Suppressor macrophage (primary cell): ENCODE data around the gene TADA2B.

ENCODE experiments used
- DNase-seq, 4 experiments: peaks; one replicate each; pipeline ENCODE4 v3.0.0-alpha.2; 2020 to 2022
- total RNA-seq, 17 experiments: gene quantifications; one replicate each; lab custom pipeline; 2026; ENCODE audit warnings: mixed read lengths in 6 of 17, inconsistent platforms in 3 of 17; lab: John Stamatoyannopoulos, UW

TADA2B gene, protein sequence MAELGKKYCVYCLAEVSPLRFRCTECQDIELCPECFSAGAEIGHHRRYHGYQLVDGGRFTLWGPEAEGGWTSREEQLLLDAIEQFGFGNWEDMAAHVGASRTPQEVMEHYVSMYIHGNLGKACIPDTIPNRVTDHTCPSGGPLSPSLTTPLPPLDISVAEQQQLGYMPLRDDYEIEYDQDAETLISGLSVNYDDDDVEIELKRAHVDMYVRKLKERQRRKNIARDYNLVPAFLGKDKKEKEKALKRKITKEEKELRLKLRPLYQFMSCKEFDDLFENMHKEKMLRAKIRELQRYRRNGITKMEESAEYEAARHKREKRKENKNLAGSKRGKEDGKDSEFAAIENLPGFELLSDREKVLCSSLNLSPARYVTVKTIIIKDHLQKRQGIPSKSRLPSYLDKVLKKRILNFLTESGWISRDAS
- 6.3 to 42.5 (median 27.7) reads per million in 17 experiments for total RNA-seq

GRCh38 chr4:7043284-7044136 lies at the start of gene TADA2B:
TADA2B (plus strand) TSS chr4:7043372; CDS start chr4:7043580, 208 bp downstream.
- peak in 2 of 4 experiments; percentile 28 to 61 for DNase-seq

- no peak for DNase-seq
Measured at GRCh38 chr4:6996481-6996880, 46.7 kb upstream of the TADA2B start.

DNA sequence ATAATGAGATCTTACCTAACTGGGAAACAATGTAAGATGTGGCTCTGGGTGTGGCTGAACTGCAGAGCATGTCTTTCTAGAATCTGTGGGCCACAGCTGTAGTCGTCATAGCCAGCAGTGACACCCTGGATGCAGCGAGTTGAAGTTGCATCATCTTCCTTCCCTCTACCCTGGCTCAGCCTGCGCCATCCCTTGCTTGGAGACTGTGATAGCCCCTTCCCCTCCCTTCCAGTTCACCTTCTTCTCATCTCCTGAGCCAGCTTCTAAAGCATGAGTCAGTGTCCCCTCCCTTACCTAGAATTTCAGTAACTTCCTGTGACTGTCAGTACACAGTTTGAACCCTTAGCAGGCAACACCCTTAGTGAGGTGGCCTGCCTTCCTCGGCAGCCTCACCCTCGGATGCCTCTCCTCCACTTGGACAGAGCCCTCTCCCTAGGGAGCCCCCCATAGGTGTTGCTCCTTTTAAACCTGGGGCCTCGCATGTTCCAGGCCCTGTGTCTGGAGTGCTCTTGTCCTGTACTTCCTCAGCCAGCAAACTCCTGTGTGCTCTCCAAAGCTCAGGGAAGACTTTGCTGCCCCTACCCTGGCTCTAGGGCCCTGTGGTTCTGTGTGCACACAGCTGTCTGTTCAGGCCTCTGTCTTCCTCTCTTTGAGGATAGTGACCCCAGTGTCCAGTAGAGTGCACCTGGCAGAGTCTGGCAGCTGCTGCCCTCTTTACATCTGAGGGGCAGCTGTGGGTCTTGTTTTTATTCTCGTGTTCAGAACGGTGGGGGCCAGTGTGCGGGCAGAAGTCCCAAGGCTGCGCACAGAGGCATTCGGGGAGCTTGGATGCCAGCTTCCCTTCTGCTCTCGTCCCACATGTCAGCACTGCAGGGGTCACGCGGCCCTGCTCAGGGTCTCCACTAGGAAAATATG lies 43.7 kb upstream of the TADA2B start:
- peak in 2 of 4 experiments; percentile 14 to 27 for DNase-seq

- no peak for DNase-seq
Measured at GRCh38 chr4:7000421-7001176, 42.6 kb upstream of the TADA2B start.

DNA sequence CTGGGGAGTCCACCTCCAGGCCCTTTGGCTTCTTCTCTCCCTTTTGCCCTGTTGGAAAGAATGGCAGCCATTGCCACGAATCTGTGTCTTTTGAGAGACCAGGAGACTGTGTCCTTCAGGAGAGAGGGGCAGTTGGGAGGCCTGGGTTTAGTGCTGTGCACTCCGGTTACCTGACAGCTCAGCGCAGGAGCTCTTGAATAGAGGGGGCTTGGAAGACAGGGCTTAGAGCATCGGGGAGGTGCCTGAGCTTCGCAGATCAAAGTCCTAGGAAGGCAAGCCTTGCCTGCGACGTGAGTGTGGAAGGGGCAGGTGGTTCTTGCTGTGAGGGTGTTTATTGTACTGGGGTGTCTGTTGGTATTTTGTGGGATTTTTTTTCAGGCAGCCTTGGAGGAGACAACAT lies 41.9 kb upstream of the TADA2B start:
- DNase-seq: no peak

- no peak for DNase-seq
Measured at GRCh38 chr4:7002336-7002735, 40.8 kb upstream of the TADA2B start.

DNA sequence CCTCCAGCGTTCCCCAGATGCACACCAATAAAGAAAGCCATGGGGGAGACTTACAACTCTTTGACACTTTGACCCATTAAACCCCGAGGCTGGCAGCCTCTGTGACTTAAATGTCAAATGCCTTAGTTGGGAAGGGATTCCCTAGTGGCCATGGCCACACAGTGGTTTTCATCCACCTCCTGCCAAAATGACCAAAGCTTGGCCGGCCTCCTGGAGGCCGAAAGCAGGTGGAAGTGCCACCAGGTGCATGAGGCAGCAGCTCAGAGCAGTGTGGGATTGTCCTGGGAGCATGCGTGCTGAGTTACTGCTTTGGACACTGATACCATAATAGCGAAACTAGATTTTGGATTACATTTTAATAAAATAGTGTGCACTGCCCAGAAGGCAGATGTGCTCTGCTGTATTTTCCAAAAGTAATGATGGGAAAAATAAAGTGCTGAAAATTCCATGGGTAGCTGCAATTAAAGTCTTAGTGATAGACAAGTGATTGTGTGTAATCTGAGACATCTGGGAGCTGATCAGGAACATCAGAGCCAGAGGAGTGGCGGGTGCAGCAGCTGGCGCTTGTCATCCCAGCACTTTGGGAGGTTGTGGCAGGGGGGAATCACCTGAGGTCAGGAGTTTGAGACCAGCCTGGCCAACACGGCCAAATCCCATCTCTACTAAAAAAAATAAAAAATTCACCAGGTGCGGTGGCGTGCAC lies 39.8 kb upstream of the TADA2B start:
- DNase-seq: no peak

- DNase-seq: no peak
Measured at GRCh38 chr4:7003879-7004240, 39.3 kb upstream of the TADA2B start.

- DNase-seq: no peak
Measured at GRCh38 chr4:7004331-7004730, 38.8 kb upstream of the TADA2B start.

DNA sequence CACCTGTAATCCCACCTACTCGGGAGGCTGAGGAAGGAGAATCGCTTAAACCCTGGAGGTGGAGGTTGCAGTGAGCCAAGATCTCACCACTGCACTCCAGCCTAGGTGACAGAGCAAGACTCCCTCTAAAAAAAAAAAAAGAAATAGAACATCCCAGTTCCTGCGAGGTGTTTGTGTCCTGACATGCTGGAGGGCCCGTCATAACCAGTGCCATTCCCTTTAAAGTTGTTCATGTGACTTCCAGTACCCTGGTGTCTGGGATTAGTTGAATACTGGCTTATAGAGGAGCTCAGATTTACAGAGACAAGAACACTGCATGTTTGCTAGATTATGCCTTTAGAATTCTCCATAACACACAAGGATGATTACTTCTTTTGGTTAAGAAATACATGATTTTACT lies 37.6 kb upstream of the TADA2B start:
- no peak for DNase-seq

DNA sequence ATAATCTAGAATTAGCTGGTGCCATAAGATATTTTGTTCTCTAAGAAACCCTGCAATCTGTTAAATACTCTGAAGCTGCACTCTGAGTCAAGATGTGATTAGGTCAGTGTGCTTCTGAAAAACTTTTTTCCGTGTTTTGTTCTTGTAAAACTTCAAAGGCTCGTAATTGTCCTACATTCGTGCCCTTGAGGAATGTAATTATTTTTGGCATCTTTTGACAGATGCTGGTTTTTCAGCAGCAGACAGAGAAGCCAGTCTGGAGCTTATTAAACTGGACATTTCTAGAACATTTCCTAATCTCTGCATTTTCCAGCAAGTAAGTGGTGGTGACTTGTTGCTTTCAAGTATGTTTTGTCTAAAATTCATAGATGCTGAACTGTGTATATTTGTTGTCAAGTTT lies 36.8 kb upstream of the TADA2B start:
- DNase-seq: no peak

- DNase-seq: no peak
Measured at GRCh38 chr4:7007142-7007907, 35.8 kb upstream of the TADA2B start.

DNA sequence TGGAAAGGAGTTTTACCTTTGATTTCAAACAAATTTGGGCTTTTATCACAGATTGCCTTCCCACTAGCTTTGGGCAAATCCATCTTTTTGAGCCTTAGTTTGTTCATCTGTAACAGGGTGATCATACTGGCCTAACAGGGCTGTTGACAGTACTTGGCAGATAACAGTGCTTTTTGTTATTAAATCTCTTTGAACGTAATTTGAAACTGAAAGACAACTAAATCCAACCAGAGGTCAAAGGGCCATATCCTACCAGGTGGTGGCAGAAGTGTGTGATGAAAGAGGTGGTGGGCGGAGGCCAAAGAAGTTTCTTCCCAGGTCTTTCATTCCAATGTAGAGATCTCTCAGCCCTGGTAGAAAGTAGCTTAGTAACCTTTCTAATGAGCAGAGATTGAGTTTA lies 35.2 kb upstream of the TADA2B start:
- DNase-seq: no peak

DNA sequence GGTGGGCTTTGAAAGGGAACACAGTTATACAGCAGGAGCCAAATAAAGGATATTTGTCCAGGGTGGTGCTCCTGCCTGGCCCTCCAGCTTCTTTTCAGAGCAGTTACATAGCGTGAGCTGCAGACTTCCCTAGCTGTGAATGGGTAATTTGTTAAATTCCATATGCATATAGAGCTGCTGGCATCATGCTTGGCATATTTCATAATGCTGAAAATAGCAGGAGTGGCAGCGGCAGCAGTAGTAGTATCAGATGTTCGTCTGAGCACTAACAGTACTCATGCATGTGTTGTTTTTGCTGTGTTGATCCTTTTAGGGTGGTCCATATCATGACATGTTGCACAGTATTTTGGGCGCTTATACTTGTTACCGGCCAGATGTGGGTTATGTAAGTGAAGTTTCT lies 33.6 kb upstream of the TADA2B start:
- DNase-seq: no peak

DNA sequence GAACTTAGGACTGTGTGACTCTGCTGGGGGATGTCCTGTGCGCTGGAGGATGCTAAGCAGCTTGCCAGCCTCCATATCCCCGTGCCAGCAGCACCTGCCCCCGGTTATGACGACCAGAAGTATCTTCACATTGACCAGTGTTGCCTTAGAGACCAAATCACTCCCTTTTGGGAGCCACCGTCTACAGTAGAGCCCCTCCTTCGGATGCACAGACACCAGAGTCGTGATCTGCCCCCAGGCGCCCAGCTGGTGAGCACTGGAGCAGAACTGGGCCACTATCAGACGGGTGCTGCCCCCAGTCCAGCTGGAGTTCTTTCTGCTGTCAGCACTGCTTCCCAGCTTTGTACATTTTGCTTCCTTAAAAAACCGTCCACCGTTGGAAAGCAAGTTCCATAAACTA lies 30.0 kb upstream of the TADA2B start:
- DNase-seq: no peak

GRCh38 chr4:7014815-7015214 lies 28.4 kb upstream of the TADA2B start:
- DNase-seq: no peak

DNA sequence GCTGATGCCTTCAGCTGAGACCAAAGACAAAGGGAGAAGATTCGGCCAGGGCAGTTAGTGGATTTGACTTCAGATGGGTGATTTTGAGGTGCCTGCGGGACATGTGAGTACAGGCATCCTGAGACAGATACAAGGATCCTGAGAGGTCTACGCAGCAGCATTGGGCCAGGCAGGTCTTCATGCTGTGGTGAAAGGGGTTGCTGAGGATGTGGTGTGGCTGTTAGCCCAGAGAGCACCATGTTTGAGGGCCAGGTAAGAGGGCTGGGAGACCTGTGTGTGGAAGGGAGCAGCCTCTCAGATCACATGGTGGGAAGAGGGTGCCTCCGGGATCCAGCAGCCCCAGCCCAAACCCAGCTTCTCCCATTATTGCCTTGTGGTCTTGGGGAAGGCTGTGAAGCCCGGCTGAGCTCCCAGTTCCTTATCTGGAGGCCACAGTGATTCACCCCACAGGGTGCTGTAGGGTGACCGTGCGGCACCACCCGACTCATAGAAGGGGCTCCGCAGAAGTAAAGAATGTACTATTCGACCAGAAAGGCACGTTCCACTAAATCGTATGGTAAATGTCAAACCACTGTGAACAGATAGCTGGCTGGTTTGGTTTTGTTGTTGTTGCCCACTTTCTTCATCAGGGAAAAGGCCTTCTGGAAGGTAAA lies 27.7 kb upstream of the TADA2B start:
- no peak for DNase-seq

GRCh38 chr4:7016086-7016485 lies 27.1 kb upstream of the TADA2B start:
- no peak for DNase-seq

DNA sequence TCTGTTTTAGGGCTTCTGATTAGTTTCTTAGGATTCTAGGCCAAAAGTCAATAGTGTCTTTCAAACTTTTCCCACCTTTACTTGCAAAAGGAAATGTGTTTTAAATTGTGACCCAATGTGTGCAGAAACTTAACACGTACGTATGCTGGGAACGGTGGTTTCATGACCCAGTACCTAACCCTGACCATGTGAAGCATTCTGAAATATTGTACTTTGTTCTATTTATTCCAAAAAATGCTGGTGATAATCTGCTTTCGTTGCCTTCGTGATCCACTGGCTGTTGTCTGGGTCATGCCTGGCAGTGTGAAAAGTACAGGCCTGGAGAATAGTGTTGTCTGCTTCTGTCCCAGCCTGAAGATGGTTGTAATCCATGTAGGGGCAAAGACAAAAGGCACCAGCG lies 26.7 kb upstream of the TADA2B start:
- no peak for DNase-seq
